GM18861 (cell line): ENCODE results near the gene HPX.

Source experiments
- ATAC-seq: cut with Tn5 transposase; IDR thresholded peaks from one replicate; pipeline ENCODE4 v1.9.1; 2021; ENCODE audit not compliant: unreplicated experiment

Gene HPX

GRCh38 chr11:6468712-6469495, 28.1 kb upstream of the HPX start:
- ATAC-seq = no peak

- ATAC-seq = no peak
These were observed 18.3 kb upstream of the HPX start for GRCh38 chr11:6459099-6459450.

DNA sequence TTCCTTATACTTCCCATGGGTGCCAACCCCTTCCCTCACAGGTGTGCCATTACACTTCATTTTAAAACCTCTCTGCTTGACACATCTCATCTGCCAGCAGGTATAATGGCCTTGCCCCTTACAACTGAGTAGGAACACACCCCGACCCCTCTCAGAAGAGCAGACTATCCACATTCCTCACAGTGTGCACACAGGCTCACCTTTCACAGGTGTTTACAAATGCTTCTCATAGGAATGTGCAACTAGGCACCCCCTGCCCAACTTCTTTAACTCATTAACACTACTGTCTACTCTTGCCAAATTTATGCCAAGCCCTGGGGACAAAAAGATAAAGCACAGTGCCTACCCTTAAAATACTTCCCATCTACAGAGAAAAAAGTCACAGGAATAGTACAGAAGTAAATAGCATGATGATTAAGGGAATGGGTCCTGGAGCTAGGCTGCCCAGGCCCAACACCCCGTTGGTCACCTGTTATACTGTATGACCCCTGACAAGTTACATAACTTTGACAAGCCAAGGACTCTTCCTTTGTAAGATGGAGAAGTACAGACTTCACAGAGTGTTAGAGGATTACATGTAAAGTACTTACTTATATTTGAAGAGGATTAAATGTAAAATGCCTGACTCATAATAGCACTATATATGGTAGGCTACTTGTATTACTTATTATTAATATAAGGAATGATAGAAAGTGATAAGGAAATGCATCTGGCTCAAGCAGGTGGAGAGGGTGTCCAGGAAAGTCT, 17.7 kb upstream of the HPX start:
- no peak for ATAC-seq

DNA sequence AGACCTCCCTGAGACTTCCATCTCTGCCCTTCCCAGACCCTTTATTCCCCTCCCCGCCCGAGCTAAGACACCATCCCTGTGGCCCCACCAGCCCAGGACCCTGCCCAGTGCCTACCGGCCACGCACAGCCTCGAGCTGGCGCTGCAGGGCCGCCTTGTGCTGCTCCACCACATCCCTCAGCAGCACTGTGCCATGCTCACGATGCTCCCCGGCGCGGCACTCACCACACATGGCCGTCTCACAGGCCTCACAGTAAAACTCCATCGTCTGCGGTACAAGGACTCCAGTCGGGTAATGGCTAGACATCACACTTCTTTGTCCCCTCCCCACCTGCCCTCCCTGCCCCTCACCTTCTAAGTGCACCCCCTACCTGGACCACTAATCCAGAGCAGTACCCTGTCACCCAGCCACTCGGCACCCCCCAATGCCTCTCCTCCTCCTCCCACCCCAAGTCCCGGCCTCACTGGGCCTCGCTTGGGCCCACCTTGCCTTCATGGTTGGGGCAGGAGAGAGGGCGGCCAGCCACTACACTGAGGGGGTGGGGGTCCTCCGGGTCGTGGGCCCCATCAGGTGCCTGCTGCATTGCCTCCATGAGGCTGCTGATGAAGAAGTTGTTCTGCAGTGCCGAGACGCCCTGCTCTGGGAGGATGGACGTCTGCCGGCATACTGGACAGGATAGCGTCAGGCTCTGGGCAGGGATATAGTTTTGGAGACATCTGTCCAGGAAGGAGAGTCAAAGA, 17.0 kb upstream of the HPX start:
- ATAC-seq = no peak

- no peak for ATAC-seq
These were observed 15.7 kb upstream of the HPX start for GRCh38 chr11:6456361-6457073.

DNA sequence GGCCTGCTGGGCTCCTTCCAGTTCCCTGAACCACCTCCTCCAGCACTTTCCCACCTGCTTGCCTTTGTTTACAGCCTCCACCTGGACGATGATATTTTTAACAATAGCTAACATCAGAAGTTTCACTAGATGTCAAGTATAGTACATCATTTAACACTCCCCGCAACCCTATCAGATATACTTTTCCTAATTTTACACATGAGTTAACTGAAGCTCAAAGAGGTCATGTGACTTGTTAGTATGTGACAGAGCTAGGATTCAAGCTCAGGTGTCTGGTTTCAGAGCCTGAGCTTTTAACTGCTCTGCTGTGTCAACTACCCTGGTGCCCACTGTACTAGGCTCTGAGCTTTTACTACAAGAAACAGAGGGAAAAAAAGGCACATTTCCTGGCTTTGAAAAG, 14.3 kb upstream of the HPX start:
- no peak for ATAC-seq

DNA sequence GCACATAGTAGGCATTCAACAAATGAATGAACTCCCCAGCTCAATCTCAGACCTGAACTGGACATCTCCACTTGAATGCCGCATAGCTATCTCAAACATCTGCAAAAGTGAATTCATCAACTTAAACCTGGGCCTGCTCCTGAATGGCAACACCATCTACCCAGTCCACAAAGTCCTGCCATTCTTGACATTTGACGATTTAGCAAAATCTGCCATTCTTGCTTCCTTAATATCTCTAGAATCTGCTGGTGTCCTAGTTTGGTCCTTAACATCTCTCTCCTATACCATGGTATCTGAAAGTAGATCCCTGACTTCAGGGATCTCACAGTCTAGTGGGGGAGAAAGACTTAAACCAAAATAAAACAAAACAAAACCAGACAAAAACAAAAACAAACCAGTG, 12.4 kb upstream of the HPX start:
- no peak for ATAC-seq

DNA sequence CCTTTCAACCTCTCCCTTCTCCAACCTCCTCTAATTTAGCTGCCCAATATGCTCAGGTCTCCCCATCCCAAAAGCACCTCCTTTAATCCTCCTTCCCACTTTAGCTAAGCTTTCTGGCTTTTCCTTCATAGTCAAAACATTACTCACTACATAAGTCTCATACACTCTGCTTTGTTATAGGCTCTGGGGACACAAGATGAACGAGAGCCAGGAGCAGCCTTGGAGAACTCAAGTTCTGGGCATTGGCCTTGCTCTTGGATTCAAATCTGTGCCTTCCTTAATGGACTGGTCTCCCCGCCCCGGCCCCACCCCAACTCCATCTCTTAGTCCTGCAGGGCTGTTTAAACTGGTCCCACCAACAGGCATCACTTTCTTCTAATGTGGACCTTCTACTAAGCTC, 11.4 kb upstream of the HPX start:
- no peak for ATAC-seq

DNA sequence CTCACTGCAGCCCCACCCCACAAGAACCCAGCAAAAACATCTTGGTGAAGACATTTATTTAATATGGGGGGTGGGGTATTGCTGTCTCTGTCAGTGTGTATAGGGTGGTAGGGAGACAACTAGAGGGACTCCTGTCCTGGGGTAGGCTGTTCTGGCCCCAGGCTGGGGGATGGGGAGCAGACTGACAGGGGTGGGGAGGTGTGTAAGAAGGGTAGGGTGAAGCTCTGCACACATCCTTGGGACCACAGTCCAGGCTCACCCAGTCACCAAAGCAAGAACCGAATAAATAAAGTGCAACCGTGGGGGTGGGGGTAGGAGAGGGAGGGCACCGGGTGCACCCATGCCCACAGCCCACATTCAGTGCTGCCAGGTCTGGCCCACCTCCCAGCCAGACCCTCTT, 7.8 kb upstream of the HPX start:
- no peak for ATAC-seq

DNA sequence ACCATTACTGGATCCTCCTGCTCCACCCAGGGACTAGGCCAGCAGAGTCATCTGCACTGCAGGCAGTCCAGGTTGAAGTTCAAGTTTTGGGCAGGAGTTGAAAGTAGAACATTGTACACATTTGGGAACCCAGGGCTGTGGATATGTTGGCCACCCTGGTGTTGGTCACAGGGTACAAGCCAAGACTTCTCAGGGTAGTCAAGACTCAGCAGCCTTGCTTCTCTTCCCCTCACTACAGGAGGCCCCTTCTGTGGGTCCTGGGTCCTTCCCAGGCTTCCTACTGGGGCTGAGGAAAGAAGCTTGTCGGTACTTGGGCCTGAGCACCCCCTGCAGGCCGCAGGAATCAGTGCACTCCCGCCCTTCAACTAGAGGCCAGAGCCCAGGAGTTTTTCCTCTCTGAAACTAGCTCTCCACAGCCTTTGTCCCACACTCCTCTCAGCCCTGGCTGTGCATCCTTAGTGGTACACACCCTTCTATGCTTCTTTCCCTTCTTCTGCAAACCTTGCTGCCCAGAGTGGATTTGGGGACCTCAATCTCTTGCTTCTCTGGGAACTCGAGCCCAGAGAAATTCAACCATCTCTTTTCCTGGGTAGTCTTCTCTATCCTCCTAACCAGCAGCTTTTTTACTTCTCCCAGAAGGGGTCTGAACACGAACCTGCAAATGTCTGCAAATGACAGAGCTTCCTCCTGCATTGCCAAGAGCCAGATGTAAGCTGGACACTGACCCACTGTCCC, 2.6 kb upstream of the HPX start:
- peak; percentile 72 for ATAC-seq

GRCh38 chr11:6442441-6442840, 1.7 kb upstream of the HPX start:
- no peak for ATAC-seq

DNA sequence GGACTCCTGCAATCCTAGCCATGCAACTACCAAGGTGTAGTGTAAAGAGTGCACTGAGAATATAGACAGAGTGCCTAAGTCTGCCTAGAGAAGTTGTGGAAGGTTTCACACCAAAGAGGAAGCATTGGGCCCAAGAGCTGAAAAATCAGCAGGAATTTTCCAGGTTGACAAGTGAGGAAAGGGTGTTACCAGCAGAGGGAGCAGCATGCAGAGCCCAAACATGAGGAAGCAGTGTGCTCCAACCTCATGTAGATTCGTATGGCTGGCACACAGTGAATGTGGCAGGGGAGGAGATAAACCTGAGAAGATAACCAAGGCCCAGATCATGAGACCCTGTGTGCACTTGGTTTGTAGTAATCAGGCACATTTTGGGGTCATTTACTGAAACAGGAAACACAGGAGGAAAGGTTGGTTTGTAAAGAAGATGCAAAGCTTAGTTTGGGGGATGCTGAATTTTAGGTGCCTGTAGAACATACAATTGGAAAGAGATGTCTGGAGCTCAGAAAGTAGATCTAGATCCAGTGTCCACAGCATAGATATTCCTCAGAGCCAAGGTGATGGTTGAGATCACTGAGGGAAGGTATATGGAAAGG, 1.7 kb downstream of the HPX start:
- ATAC-seq = no peak

DNA sequence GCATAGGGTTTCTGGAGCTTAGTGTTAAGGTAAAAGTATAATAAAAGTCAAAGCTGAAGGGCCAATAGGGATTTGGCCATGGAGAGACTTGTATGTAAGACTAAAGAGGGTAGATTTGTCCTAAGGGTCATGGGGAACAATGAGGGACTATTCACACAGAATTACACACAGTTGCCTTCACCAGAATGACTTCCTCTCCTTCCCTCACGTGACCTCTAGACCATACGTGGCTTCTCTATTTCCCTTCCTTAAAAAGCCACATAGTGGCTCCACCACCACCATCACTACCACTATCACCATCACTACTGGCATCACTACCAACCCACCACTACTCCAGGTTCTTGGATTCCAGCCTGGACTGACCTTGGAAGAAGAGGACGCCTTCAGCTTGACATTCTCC, 2.8 kb downstream of the HPX start:
- ATAC-seq = no peak

DNA sequence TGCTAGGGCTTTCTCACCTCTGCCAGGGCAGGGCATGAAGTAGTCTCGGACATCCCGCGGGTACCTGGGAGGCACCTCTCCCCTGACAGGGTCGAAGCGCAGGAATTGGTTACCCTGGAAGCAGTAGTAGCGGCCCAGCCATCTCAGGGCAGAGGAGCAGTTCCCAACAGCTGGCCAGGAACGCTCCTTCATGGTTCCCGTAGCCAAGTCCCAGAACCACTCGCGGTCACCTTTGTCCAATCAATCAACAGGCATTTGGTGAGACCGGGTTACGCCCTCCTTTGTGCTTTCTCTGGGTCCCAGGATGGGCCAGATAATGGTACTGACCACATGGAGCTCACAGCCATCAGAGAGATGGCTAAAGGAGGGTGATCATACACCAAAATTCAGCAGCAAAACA, 3.4 kb downstream of the HPX start:
- ATAC-seq = no peak

GRCh38 chr11:6433998-6434660, 6.7 kb downstream of the HPX start:
- no peak for ATAC-seq

DNA sequence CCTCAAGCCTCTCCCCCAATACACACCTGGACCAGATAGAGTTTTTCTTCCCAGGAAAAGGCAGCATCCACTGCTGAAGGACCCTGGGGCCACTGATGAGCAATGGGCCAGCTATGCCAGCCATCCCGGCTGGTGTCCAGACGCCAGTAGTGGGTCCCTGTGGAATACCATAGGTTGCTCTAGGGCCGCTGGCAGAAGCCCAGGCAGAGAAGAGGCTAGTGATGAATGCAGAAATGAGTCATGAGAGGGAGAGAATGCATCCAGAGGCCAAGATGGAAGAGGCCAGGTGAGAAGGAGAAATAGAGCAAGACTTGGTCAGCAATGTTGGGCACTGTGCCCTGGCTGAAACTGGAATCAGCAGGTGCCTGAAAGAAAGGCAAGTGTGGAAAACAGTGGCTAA, 8.9 kb downstream of the HPX start:
- ATAC-seq = no peak

DNA sequence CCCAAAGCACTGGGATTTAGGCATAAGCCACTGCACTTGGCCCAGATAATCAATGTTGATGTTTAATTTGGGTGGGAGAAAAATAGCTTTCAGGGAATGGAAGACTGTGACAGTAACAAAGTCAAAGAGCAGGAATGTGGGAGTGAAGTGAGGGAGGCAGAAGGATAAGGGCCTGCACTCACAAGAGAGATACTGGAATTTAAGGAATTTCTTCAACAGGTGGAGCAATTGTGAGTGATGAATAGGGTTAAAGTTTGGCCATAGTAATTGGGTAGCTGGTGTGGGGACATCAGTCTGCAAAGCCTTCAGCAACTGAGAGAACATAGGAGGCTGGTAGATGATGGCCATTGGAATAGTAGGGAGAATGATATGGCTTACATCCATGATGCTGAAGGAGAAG, 13.3 kb downstream of the HPX start:
- no peak for ATAC-seq

DNA sequence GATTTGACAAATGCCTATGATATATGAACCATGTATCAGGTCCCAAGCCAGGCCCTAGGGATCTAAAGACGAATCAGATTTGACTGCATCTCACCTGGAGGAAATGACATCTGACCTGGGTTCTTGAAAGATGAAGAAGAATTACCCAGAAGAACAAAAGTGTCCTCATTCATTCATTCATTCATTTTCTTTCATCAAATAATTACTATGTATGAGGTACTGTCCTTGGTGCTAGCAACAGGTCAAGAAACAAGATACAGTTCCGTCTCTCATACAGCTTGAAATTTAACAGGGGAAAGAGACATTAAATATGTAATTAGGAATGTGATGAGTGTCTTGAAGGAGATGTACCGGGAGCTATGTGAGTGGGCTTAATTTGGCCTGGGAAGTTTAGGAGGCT, 20.1 kb downstream of the HPX start:
- no peak for ATAC-seq

- peak; percentile 36 for ATAC-seq
These were observed 21.7 kb downstream of the HPX start, which contains the start of gene APBB1 for GRCh38 chr11:6419009-6419631. Gene APBB1, minus strand, starts transcription at chr11:6419094. Its CDS starts 7,747 bp downstream, at chr11:6411347.
